Measurements from ENCODE around the gene PTGER1. TPM values are rescaled to one million over a fixed set of nuclear protein-coding genes. Genes with fewer than 3 reads are reported as not detected.

Gene PTGER1
- total RNA-seq, 1 experiment from 2014 or later: 2.2 TPM

DNA sequence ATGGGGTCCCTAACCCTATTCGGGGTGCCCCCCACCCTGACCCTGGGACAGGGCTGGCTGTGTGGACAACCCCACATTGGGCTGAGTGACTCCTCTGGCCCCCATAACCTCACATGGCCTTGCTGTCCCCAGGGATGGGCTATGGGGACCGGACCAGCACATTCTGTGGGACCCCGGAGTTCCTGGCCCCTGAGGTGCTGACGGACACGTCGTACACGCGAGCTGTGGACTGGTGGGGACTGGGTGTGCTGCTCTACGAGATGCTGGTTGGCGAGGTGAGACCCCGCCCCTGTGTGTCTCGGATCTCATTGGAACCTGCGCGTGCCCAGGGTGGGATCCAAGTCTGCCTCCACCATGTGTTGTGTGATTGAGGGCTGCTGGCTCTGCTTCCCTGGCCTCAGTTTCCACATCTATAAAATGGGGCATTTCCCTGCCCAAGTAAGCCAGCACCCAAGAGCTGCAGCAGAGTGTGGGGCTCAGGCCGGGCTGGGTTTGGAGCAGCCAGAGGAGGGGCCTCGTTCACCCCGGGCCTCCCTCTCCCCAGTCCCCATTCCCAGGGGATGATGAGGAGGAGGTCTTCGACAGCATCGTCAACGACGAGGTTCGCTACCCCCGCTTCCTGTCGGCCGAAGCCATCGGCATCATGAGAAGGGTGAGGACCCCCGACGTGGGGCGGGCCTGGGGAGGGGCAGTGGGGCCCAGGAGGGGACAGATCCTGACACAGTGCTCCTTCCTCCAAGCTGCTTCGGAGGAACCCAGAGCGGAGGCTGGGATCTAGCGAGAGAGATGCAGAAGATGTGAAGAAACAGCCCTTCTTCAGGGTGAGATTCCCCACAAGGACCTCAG, 4.9 kb downstream of the PTGER1 start:
- intact Hi-C loops (cut with micrococcal nuclease; ENCODE audit: unreplicated experiment): no loop called here
- POLR2A ChIA-PET: no interaction called here
- DNase-seq (ENCODE audit: low read depth, low spot score) (no peak), ATAC-seq (no peak)
- no peak overlapping the region for H3K4me3 ChIP-seq (ENCODE audit: low read depth in 2 of 2, low read length in 2 of 2)
- H3K27ac ChIP-seq (ENCODE audit: low read length): no peak overlapping the region
- no peaks in the 10 kb centered on the region for H3K36me3 ChIP-seq (ENCODE audit: control insufficient read depth, insufficient read depth, low read length)
- H3K27me3 ChIP-seq (ENCODE audit: control insufficient read depth, insufficient read depth, low read length): no peaks in the 10 kb centered on the region
- TSS peak; percentile 78 for BruUV-seq (replicated peaks)
- TF ChIP-seq TCF7L2 (IDR thresholded peaks at IDR 0.05; ENCODE audit: low read depth, low read length) (no peak), SIN3A (IDR thresholded peaks at IDR 0.05; ENCODE audit: borderline replicate concordance, insufficient read depth, low read depth, low read length) (no peak)
- TF ChIP-seq, protein P1, sequence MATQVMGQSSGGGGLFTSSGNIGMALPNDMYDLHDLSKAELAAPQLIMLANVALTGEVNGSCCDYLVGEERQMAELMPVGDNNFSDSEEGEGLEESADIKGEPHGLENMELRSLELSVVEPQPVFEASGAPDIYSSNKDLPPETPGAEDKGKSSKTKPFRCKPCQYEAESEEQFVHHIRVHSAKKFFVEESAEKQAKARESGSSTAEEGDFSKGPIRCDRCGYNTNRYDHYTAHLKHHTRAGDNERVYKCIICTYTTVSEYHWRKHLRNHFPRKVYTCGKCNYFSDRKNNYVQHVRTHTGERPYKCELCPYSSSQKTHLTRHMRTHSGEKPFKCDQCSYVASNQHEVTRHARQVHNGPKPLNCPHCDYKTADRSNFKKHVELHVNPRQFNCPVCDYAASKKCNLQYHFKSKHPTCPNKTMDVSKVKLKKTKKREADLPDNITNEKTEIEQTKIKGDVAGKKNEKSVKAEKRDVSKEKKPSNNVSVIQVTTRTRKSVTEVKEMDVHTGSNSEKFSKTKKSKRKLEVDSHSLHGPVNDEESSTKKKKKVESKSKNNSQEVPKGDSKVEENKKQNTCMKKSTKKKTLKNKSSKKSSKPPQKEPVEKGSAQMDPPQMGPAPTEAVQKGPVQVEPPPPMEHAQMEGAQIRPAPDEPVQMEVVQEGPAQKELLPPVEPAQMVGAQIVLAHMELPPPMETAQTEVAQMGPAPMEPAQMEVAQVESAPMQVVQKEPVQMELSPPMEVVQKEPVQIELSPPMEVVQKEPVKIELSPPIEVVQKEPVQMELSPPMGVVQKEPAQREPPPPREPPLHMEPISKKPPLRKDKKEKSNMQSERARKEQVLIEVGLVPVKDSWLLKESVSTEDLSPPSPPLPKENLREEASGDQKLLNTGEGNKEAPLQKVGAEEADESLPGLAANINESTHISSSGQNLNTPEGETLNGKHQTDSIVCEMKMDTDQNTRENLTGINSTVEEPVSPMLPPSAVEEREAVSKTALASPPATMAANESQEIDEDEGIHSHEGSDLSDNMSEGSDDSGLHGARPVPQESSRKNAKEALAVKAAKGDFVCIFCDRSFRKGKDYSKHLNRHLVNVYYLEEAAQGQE (IDR thresholded peaks at IDR 0.05; ENCODE audit: insufficient read depth in 1 of 2, low read depth in 2 of 2, low read length in 1 of 2): no peak
- CTCF ChIA-PET: no interaction called here
- in situ Hi-C loops (cut with HindIII; ENCODE audit: low pct_unique_long_range_greater_than_20kb, low sequenced_read_pairs): no loop called here
- H3K4me1 ChIP-seq (ENCODE audit: control insufficient read depth, insufficient read depth, low read length): peaks cover 3% of the 10 kb centered on the region
- H3K9me3 ChIP-seq (ENCODE audit: control insufficient read depth, insufficient read depth, low read depth, low read length): no peaks in the 10 kb centered on the region

DNA sequence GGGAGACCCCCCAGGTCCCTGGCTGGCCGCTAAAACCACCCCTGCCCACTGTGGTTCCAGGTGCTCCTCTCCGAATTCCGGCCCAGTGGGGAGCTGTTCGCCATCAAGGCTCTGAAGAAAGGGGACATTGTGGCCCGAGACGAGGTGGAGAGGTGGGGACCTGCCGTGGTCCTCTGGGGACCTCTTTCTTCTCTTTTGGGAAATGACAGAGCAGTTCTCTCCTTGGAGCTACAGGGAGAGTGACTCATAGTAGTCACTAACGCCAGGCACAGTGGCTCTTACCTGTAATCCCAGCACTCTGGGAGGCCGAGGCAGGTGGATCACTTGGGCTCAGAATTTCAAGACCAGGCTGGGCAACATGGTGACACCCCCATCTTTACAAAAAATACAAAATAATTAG, 7.3 kb downstream of the PTGER1 start:
- no peak overlapping the region for H3K4me3 ChIP-seq (ENCODE audit: low read depth in 2 of 2, low read length in 2 of 2)
- peaks cover 3% of the 10 kb centered on the region; the same call in 1 of the 2 replicates for H3K4me1 ChIP-seq (ENCODE audit: control insufficient read depth, insufficient read depth, low read length)
- H3K27me3 ChIP-seq (ENCODE audit: control insufficient read depth, insufficient read depth, low read length): no peaks in the 10 kb centered on the region
- ATAC-seq: no peak
- no peak for DNase-seq (ENCODE audit: low read depth, low spot score)
- no TSS peak for BruUV-seq (replicated peaks)
- in situ Hi-C loops (cut with HindIII; ENCODE audit: low pct_unique_long_range_greater_than_20kb, low sequenced_read_pairs) (no loop called here), intact Hi-C loops (cut with micrococcal nuclease; ENCODE audit: unreplicated experiment) (no loop called here)
- TF ChIP-seq TCF7L2 (IDR thresholded peaks at IDR 0.05; ENCODE audit: low read depth, low read length) (no peak), SIN3A (IDR thresholded peaks at IDR 0.05; ENCODE audit: borderline replicate concordance, insufficient read depth, low read depth, low read length) (no peak), POLR2AphosphoS5 (IDR thresholded peaks at IDR 0.05; ENCODE audit: low read depth, low read length) (no peak)
- TF ChIP-seq, protein P1 (IDR thresholded peaks at IDR 0.05; ENCODE audit: insufficient read depth in 1 of 2, low read depth in 2 of 2, low read length in 1 of 2): no peak
- TF ChIP-seq, protein P2, sequence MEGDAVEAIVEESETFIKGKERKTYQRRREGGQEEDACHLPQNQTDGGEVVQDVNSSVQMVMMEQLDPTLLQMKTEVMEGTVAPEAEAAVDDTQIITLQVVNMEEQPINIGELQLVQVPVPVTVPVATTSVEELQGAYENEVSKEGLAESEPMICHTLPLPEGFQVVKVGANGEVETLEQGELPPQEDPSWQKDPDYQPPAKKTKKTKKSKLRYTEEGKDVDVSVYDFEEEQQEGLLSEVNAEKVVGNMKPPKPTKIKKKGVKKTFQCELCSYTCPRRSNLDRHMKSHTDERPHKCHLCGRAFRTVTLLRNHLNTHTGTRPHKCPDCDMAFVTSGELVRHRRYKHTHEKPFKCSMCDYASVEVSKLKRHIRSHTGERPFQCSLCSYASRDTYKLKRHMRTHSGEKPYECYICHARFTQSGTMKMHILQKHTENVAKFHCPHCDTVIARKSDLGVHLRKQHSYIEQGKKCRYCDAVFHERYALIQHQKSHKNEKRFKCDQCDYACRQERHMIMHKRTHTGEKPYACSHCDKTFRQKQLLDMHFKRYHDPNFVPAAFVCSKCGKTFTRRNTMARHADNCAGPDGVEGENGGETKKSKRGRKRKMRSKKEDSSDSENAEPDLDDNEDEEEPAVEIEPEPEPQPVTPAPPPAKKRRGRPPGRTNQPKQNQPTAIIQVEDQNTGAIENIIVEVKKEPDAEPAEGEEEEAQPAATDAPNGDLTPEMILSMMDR (IDR thresholded peaks at IDR 0.05): no peak; the same call in 1 of the 2 replicates
- H3K27ac ChIP-seq (ENCODE audit: low read length): no peak overlapping the region
- no peaks in the 10 kb centered on the region for H3K36me3 ChIP-seq (ENCODE audit: control insufficient read depth, insufficient read depth, low read length)
- POLR2A ChIA-PET: no interaction called here
- CTCF ChIA-PET: no interaction called here
- H3K9me3 ChIP-seq (ENCODE audit: control insufficient read depth, insufficient read depth, low read depth, low read length): no peaks in the 10 kb centered on the region
